HEK293T (cell line): ENCODE results near the gene TMEM88.

ENCODE experiments used
- CTCF ChIA-PET: fragments of 350-600 bp; formaldehyde crosslinking; extraction: SDS; loops from one replicate; lab custom pipeline; 2021; ENCODE audit warnings: antibody characterized with exemption, inconsistent platforms; lab: Yijun Ruan, JAX
- POLR2A ChIA-PET: fragments of 350-600 bp; formaldehyde crosslinking; extraction: SDS; loops from one replicate; lab custom pipeline; 2020; ENCODE audit warnings: antibody characterized with exemption, inconsistent platforms; lab: Yijun Ruan, JAX
- DNase-seq: peaks from one replicate; pipeline ENCODE4 v3.0.0; 2012; ENCODE audit warnings: mixed read lengths; ENCODE audit errors: extremely low spot score
- ARNT ChIP-seq: fragments of 450-650 bp; IDR thresholded peaks from 2 replicates; pipeline ENCODE4 v1.6.1; 2017; ENCODE audit warnings: mild to moderate bottlenecking
- BHLHE40 ChIP-seq: fragments of 450-650 bp; IDR thresholded peaks from 2 replicates; pipeline ENCODE4 v1.6.1; 2016; ENCODE audit warnings: mild to moderate bottlenecking, moderate library complexity, borderline replicate concordance
- CTBP1 ChIP-seq: fragments of 450-650 bp; IDR thresholded peaks from 2 replicates; pipeline ENCODE4 v1.6.1; 2016; ENCODE audit warnings: borderline replicate concordance
- ELF4 ChIP-seq: fragments of 450-650 bp; IDR thresholded peaks from 2 replicates; pipeline ENCODE4 v1.6.1; 2017; ENCODE audit warnings: antibody characterized with exemption
- FOXA1 ChIP-seq: fragments of 450-650 bp; IDR thresholded peaks from 2 replicates; pipeline ENCODE4 v1.6.1; 2016; ENCODE audit warnings: mild to moderate bottlenecking
- FOXK2 ChIP-seq: fragments of 450-650 bp; IDR thresholded peaks from 2 replicates; pipeline ENCODE4 v1.6.1; 2016; ENCODE audit warnings: mild to moderate bottlenecking
- FOXM1 ChIP-seq: fragments of 450-650 bp; IDR thresholded peaks from 2 replicates; pipeline ENCODE4 v1.6.1; 2017; ENCODE audit warnings: mild to moderate bottlenecking, borderline replicate concordance
- HDGF ChIP-seq: fragments of 450-650 bp; IDR thresholded peaks from 2 replicates; pipeline ENCODE4 v1.6.1; 2017; ENCODE audit warnings: antibody characterized with exemption, borderline replicate concordance
- L3MBTL2 ChIP-seq: fragments of 450-650 bp; conservative IDR thresholded peaks from 2 replicates; pipeline ENCODE4 v1.6.1; 2016; ENCODE audit warnings: mild to moderate bottlenecking
- LEF1 ChIP-seq: fragments of 450-650 bp; IDR thresholded peaks from 2 replicates; pipeline ENCODE4 v1.6.1; 2017; ENCODE audit warnings: mild to moderate bottlenecking, borderline replicate concordance
- NFRKB ChIP-seq: fragments of 450-650 bp; IDR thresholded peaks from 2 replicates; pipeline ENCODE4 v1.6.1; 2016; ENCODE audit warnings: mild to moderate bottlenecking, moderate library complexity
- SP1 ChIP-seq: fragments of 450-650 bp; IDR thresholded peaks from 2 replicates; pipeline ENCODE4 v1.6.1; 2017
- SUZ12 ChIP-seq: fragments of 450-650 bp; IDR thresholded peaks from 2 replicates; pipeline ENCODE4 v1.6.1; 2016; ENCODE audit warnings: mild to moderate bottlenecking
- TARDBP ChIP-seq: fragments of 450-650 bp; IDR thresholded peaks from 2 replicates; pipeline ENCODE4 v1.6.1; 2016
- ZNF384 ChIP-seq: fragments of 450-650 bp; IDR thresholded peaks from 2 replicates; pipeline ENCODE4 v1.6.1; 2016
- TF ChIP-seq, protein P1 (sequence below): fragments of 450-650 bp; IDR thresholded peaks from 2 replicates; pipeline ENCODE4 v1.6.1; 2016

Gene TMEM88

GRCh38 chr17:7882068-7882467 lies 27.2 kb downstream of the TMEM88 start:
- ChIA-PET POLR2A (interaction anchor here (0.9 kb wide), 1 partner anchor 34 kb away, joined by 4 read pairs; the partner anchor contains the start of gene RNF227), CTCF (no interaction called here)
- TF ChIP-seq HDGF (no peak), FOXA1 (no peak), FOXK2 (no peak), ZNF384 (no peak), LEF1 (no peak), ARNT (no peak), FOXM1 (no peak), TARDBP (no peak), SUZ12 (no peak), ELF4 (no peak), NFRKB (no peak), BHLHE40 (no peak)
- TF ChIP-seq, protein P1, sequence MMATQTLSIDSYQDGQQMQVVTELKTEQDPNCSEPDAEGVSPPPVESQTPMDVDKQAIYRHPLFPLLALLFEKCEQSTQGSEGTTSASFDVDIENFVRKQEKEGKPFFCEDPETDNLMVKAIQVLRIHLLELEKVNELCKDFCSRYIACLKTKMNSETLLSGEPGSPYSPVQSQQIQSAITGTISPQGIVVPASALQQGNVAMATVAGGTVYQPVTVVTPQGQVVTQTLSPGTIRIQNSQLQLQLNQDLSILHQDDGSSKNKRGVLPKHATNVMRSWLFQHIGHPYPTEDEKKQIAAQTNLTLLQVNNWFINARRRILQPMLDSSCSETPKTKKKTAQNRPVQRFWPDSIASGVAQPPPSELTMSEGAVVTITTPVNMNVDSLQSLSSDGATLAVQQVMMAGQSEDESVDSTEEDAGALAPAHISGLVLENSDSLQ = no peak
- DNase-seq = no peak

DNA sequence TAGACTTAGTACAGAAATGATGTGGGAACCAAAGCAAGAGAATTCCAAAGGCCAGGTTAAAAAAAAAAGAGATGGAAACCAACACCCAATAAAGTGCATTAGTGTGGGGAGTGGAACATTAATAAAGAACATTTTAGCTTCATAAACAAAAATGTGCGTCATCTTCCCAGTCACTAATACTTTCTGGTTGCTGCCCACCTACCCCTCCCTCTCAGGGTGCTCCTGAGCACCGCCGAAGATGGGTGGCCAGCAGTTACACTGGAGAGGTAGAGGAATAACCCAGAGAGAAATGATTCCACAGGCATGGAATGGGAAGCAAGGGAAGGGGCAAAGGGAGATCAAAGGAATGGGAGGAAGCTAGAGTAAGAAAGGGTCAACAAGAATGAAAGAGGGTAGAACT lies 27.8 kb downstream of the TMEM88 start:
- no peak for DNase-seq
- ChIA-PET POLR2A (interaction anchor here (0.9 to 1.9 kb wide), 2 partner anchors 26 to 33 kb away, joined by 4 to 5 read pairs; partner anchors contain the start of genes NAA38 and RNF227), CTCF (interaction anchor here (0.6 kb wide), 1 partner anchor 227 kb away, joined by 4 read pairs; no protein-coding TSS in a partner anchor)
- TF ChIP-seq FOXA1 = no peak
- TF ChIP-seq, protein P1 = no peak
- no peak for TF ChIP-seq L3MBTL2
- no peak for TF ChIP-seq ZNF384
- no peak for TF ChIP-seq ELF4
- no peak for TF ChIP-seq FOXM1
- no peak for TF ChIP-seq BHLHE40
- TF ChIP-seq LEF1 = no peak
- no peak for TF ChIP-seq SUZ12
- TF ChIP-seq NFRKB = no peak
- no peak for TF ChIP-seq CTBP1
- TF ChIP-seq ARNT = no peak
- no peak for TF ChIP-seq FOXK2
- TF ChIP-seq HDGF = no peak
- TF ChIP-seq TARDBP = no peak
- no peak for TF ChIP-seq SP1

GRCh38 chr17:7883781-7884386 lies 29.0 kb downstream of the TMEM88 start:
- ChIA-PET POLR2A (interaction anchor here (1.9 kb wide), 1 partner anchor 27 kb away, joined by 5 read pairs; the partner anchor contains the start of gene NAA38), CTCF (no interaction called here)
- no peak for DNase-seq
- TF ChIP-seq FOXM1 (peak; percentile 61; the same call in 1 of the 2 replicates), L3MBTL2 (no peak)

- ChIA-PET CTCF (no interaction called here), POLR2A (interaction anchor here (1.7 kb wide), 1 partner anchor 15 kb away, joined by 8 read pairs; no protein-coding TSS in a partner anchor)
- no peak for DNase-seq
- TF ChIP-seq, protein P1 = no peak
- no peak for TF ChIP-seq ELF4
- no peak for TF ChIP-seq HDGF
- TF ChIP-seq SP1 = no peak
- TF ChIP-seq L3MBTL2 = no peak
- TF ChIP-seq BHLHE40 = no peak
- TF ChIP-seq SUZ12 = no peak
These were observed 29.9 kb downstream of the TMEM88 start for GRCh38 chr17:7884581-7885366.

DNA sequence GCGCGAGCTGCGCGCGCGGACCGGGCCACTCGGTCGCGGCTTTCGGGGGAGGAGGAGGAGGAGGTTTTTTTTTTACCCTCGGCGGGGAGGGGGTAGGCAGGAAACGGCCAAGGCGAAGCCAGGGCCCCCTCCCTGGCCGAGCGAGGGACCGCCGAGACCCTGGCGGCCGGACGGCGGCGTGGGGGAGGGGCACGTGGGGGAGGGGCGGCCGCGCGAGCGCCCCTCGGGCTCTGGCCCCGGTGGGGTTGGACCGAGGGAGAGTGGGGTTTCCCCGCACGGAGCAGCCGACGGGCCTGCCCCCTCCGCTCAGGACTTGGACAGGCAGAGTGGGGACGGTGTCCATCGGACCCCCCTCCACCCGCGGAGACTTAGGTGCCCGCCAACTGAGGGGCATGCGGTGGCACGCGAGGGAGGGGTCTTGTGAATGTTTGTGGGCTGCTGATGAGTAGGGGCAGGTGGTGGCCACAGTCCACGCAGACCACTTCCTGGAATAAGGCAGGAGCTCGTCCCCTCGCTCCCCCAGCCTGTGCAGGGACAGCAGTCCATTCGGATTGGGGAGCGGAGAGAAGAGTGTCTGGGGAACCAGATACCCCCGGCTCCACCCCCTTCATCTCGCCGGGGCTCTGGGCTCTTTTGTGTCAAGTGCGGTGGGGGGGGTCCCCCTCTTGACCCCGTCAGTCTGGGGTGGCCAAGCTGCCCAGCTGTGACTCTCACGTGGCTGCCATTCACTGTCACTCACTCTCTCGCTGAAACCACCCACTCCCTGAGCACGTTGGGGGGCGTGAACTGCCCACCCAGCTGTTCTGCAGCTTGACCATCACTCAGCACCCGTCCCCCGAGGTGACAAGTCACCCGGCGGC lies 30.7 kb downstream of the TMEM88 start:
- TF ChIP-seq BHLHE40 (no peak), ZNF384 (peak; percentile 93), CTBP1 (no peak), FOXM1 (0 out of 2 replicates have a peak, but pooled peaks have one; percentile 13), TARDBP (peak; percentile 59; the same call in 1 of the 2 replicates)
- TF ChIP-seq, protein P1 = peak; percentile 92
- DNase-seq = peak; percentile 77
- ChIA-PET POLR2A (interaction anchor here (0.9 to 1.7 kb wide), 6 partner anchors 13 to 199 kb away, joined by 3 to 8 read pairs (median 6); partner anchors contain the start of genes CNTROB, CYB5D1, NAA38 and TRAPPC1), CTCF (interaction anchor here (0.8 kb wide), 1 partner anchor 13 kb away, joined by 3 read pairs; no protein-coding TSS in a partner anchor)
